Gastroesophageal sphincter (tissue), 3 donors: ENCODE measurements around the gene CYB5R4.

Source experiments
- EP300 ChIP-seq: sonication (generic); formaldehyde crosslinking; IDR thresholded peaks from one replicate; pipeline ENCODE4 v1.6.1; 2017; ENCODE audit warnings: antibody characterized with exemption, mild to moderate bottlenecking
- POLR2A ChIP-seq, 2 donors: fragments of 450-650 bp; IDR thresholded peaks; one replicate each; pipeline ENCODE4 v1.6.1; 2017; ENCODE audit warnings: antibody characterized with exemption in 2 of 2, mild to moderate bottlenecking in 2 of 2, moderate library complexity in 1 of 2
- POLR2AphosphoS5 ChIP-seq: sonication (generic); formaldehyde crosslinking; IDR thresholded peaks from one replicate; pipeline ENCODE4 v1.6.1; 2017; ENCODE audit warnings: antibody characterized with exemption
- TF ChIP-seq, protein P1 (sequence below), 4 experiments: fragments of 200-600 bp in 2 of 4; fragments of 450-650 bp in 2 of 4; sonication (generic) in 1 of 4; IDR thresholded peaks; one replicate each; pipeline ENCODE4 v1.5.1; 2017 to 2019; ENCODE audit warnings: antibody characterized with exemption in 4 of 4, mild to moderate bottlenecking in 2 of 4, moderate library complexity in 2 of 4

DNA sequence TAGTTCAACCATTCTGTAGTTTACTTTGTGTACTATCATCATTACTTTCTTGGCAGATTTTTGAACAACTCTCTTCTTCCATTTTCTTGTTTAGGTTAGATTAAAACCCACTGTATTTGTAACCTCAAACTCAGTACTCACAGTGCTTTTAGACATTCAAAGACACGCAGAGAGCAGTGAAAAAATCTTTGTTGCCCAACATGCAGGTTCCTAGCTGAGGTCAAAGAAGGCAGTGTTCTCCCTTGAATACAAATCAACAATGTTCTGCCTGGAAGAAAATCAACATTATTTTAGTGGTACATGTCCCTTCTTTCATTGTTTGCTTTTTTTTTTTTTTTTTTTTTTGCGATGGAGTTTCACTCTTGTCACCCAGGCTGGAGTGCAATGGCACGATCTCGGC lies 11.2 kb downstream of the CYB5R4 start:
- TF ChIP-seq, protein P1, sequence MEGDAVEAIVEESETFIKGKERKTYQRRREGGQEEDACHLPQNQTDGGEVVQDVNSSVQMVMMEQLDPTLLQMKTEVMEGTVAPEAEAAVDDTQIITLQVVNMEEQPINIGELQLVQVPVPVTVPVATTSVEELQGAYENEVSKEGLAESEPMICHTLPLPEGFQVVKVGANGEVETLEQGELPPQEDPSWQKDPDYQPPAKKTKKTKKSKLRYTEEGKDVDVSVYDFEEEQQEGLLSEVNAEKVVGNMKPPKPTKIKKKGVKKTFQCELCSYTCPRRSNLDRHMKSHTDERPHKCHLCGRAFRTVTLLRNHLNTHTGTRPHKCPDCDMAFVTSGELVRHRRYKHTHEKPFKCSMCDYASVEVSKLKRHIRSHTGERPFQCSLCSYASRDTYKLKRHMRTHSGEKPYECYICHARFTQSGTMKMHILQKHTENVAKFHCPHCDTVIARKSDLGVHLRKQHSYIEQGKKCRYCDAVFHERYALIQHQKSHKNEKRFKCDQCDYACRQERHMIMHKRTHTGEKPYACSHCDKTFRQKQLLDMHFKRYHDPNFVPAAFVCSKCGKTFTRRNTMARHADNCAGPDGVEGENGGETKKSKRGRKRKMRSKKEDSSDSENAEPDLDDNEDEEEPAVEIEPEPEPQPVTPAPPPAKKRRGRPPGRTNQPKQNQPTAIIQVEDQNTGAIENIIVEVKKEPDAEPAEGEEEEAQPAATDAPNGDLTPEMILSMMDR (IDR thresholded peaks at IDR 0.05) = no peak
- TF ChIP-seq POLR2AphosphoS5 (no peak), POLR2A (IDR thresholded peaks at IDR 0.05) (no peak), EP300 (no peak)
